Fibroblast of lung (primary cell): ENCODE results near the gene MSI2. TPM values are rescaled to one million over a fixed set of nuclear protein-coding genes. Genes with fewer than 3 reads are reported as not detected.

Experiments
- DNase-seq, 2 donors: peaks; one replicate each; pipeline versions ENCODE4 v3.0.0 to v3.0.0-alpha.2; 2010; ENCODE audit warnings: low read depth in 2 of 2
- H2AFZ ChIP-seq: 2 replicates; pipeline ENCODE4 v1.5.1; 2012; ENCODE audit warnings: low read length, control low read depth, inconsistent platforms
- H3K27ac ChIP-seq: 2 replicates; pipeline ENCODE4 v1.5.1; 2011; ENCODE audit warnings: low read length, control low read depth; ENCODE audit not compliant: insufficient read depth
- H3K27me3 ChIP-seq: 2 replicates; pipeline ENCODE4 v1.5.1; 2011; ENCODE audit warnings: mild to moderate bottlenecking, low read length; ENCODE audit not compliant: control insufficient read depth, insufficient read depth
- H3K36me3 ChIP-seq: 2 replicates; pipeline ENCODE4 v1.5.1; 2011; ENCODE audit warnings: low read length; ENCODE audit not compliant: control insufficient read depth, insufficient read depth
- H3K4me1 ChIP-seq: 2 replicates; pipeline ENCODE4 v1.5.1; 2011; ENCODE audit warnings: low read length; ENCODE audit not compliant: control insufficient read depth, insufficient read depth; ENCODE audit errors: extremely low read depth
- H3K4me2 ChIP-seq: 2 replicates; pipeline ENCODE4 v1.5.1; 2011; ENCODE audit warnings: low read length, control low read depth; ENCODE audit not compliant: insufficient read depth; ENCODE audit errors: extremely low read depth
- H3K4me3 ChIP-seq, 4 experiments: fragments of 200-600 bp in 1 of 4; sonication (generic) in 1 of 4; replicated peaks in 1 of 4; 2 replicates each; pipeline ENCODE4 v1.5.1; 2011 to 2016; ENCODE audit warnings: low read length in 4 of 4, low read depth in 3 of 4, mild to moderate bottlenecking in 3 of 4, control low read depth in 2 of 4, inconsistent platforms in 1 of 4, mixed read lengths in 1 of 4; ENCODE audit not compliant: insufficient read depth in 1 of 4; ENCODE audit errors: control extremely low read depth in 1 of 4
- H3K79me2 ChIP-seq: 2 replicates; pipeline ENCODE4 v1.5.1; 2012; ENCODE audit warnings: mild to moderate bottlenecking, low read length, inconsistent platforms; ENCODE audit not compliant: control insufficient read depth, insufficient read depth
- H3K9ac ChIP-seq: 2 replicates; pipeline ENCODE4 v1.5.1; 2011; ENCODE audit warnings: mild to moderate bottlenecking, low read length, control low read depth; ENCODE audit not compliant: insufficient read depth
- H3K9me3 ChIP-seq: 2 replicates; pipeline ENCODE4 v1.5.1; 2012; ENCODE audit warnings: low read depth, low read length; ENCODE audit not compliant: control insufficient read depth, insufficient read depth
- H4K20me1 ChIP-seq: 2 replicates; pipeline ENCODE4 v1.5.1; 2011; ENCODE audit warnings: low read length; ENCODE audit not compliant: control insufficient read depth, insufficient read depth; ENCODE audit errors: extremely low read depth
- CTCF ChIP-seq, 2 donors: IDR thresholded peaks in 1 of 2; conservative IDR thresholded peaks in 1 of 2; 1 replicate in 1 of 2; 2 replicates in 1 of 2; pipeline ENCODE4 v1.5.1; 2011 to 2012; ENCODE audit warnings: low read length in 2 of 2, control low read depth in 1 of 2, inconsistent platforms in 1 of 2, low read depth in 1 of 2, mild to moderate bottlenecking in 1 of 2
- EZH2 ChIP-seq: IDR thresholded peaks from 2 replicates; pipeline ENCODE4 v1.5.1; 2012; ENCODE audit warnings: low read length, control low read depth, mild to moderate bottlenecking; ENCODE audit errors: missing control alignments
- polyA plus RNA-seq, 2 donors: library from polyadenylated mRNA; depleted of rRNA in 1 of 2; stranded (reverse) in 1 of 2; unstranded in 1 of 2; fragments of >200 nt; gene quantifications; 2 replicates each; pipeline ENCODE4 v1.2.1, GENCODE V29; 2011 to 2012; ENCODE audit warnings: missing spikeins in 1 of 2
- total RNA-seq: library from RNA; depleted of rRNA; stranded (reverse); fragments of >200 nt; gene quantifications from 2 replicates; pipeline ENCODE4 v1.2.1, GENCODE V29; 2014

The MSI2 gene
- total and polyA plus RNA-seq, 2 donors (not counting 1 experiment from before 2014, with no cell fraction given) = 6.8 to 14.2 TPM

DNA sequence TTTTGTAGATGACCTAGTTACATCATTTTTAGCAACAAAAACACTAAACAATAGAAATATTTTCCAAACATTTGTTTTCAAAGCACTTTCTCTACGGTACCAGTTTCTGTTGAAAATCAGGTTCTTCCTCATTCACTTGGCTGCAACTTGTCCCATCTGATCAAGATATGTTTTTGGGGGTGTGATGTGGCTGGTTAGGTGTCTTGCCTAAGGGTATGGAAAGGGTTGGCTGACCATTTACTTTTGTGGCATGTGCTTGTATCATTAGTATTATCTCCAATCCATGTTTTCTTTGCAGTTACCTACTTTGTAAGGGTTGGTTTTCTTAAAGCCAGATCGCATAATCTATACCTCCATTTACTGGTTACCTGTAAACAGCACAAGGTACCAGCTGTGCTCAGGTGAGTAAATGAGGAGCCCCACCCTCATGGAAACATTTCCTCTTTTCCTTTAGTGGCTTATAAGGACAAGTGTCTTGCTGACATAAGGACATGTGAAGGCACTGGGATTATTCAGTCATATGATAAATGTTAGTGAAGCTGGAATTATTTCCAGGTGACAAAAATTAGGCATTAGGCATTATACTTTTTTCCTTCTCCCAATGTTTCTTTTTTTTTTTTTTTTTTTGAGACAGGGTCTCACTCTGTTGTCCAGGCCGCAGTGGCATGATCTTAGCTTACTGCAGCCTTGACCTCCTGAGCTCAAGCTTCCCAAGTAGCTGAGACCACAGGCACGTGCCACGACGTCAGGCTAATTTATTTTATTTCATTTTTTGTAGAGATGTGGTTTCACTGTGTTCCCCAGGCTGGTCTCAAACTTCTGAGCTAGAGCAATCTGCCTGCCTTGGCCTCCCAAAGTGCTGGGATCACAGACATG lies 326.8 kb downstream of the MSI2 start:
- H3K27me3 ChIP-seq = peaks cover 2% of the 10 kb centered on the region

DNA sequence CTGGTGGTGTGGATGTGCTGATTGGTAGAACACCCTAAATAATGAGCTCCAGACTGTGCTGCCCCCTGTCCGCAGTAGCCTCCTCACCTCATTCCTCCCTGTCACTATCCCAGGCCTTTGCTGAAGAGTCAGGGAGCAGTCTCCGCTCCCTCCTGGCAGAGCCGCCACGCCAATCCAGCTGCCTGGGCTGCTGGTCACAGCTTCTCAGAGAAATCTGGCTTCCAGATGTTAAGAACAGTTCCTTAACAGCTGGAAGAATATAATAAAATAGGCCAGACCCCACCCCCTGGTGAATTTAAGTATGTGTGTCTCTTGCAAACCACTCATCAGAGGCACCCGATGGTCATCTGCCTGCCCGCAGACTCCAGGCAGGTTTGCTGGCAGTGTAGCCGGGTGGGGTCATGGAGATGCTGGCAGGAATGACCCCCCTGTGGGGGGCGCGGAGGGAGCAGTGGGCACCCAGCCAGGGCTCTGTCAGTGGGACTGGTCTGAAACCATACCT lies 327.8 kb downstream of the MSI2 start:
- TF ChIP-seq CTCF (conservative IDR thresholded peaks at IDR 0.05 in 1 of 2, IDR thresholded peaks at IDR 0.05 in 1 of 2; ENCODE audit: low read depth in 1 of 2, low read length in 2 of 2) (no peak), EZH2 (no peak)
- H3K27me3 ChIP-seq = peaks cover 2% of the 10 kb centered on the region
- no peak overlapping the region for H2AFZ ChIP-seq
- no peaks in the 10 kb centered on the region for H3K9me3 ChIP-seq
- no peaks in the 10 kb centered on the region for H4K20me1 ChIP-seq
- H3K36me3 ChIP-seq = no peaks in the 10 kb centered on the region
- H3K79me2 ChIP-seq = no peaks in the 10 kb centered on the region
- no peaks in the 10 kb centered on the region for H3K4me1 ChIP-seq
- H3K9ac ChIP-seq = no peak overlapping the region
- DNase-seq = peak in 1 of 2 donors; percentile 64
- no peak overlapping the region for H3K27ac ChIP-seq
- H3K4me2 ChIP-seq = no peak overlapping the region
- no peak overlapping the region for H3K4me3 ChIP-seq

More for the DNA sequence above, 326.8 kb downstream of the MSI2 start:
- Histone ChIP-seq H3K4me2 (no peak overlapping the region), H4K20me1 (no peaks in the 10 kb centered on the region), H3K9ac (no peak overlapping the region), H2AFZ (no peak overlapping the region), H3K79me2 (no peaks in the 10 kb centered on the region), H3K36me3 (no peaks in the 10 kb centered on the region), H3K4me1 (no peaks in the 10 kb centered on the region), H3K27ac (no peak overlapping the region), H3K4me3 (no peak overlapping the region), H3K9me3 (no peaks in the 10 kb centered on the region)
- TF ChIP-seq EZH2 (no peak), CTCF (conservative IDR thresholded peaks at IDR 0.05 in 1 of 2, IDR thresholded peaks at IDR 0.05 in 1 of 2; ENCODE audit: low read depth in 1 of 2, low read length in 2 of 2) (no peak)
- DNase-seq = no peak

DNA sequence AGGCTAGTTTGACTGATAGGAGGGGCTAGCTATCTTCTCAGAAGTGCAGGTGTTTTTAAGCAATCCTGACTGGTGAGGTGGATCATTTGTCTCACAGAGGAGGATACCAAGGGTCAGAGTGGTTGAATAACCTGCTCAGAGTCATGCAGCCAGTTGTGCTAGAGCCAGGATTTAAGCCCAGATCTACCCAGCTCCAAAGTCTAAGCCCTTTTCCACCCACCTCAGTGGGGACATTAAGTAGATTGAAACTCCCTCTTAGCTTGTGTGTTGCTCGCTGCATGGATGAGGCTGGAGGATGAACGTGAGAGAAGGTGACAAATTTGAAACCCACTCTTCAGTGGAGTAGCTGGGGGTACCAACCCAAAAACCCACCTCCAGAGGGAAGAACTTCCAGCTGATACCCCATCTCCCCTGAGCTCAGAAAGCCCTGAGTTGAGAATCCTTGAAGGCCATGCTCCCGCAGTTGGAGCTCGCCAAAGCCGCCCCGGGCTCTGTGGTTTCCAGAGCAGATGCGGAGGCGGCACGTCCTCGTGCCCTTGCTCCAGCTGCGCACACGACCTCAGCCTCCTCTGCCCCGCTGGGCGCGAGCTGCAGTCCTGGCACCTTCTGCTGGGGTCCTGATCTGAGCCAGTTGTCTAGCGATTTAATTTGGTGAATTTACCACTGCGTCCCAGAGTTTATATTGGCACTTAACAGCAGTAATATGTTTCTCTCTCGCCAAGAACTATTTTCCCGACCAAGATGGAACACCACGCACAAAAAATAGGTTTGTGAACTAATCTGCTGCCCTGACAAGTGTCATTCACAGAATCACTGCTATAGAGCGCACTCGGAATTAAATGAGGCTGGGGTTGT lies 329.2 kb downstream of the MSI2 start:
- TF ChIP-seq EZH2 = no peak
- no peak for TF ChIP-seq CTCF (conservative IDR thresholded peaks at IDR 0.05 in 1 of 2, IDR thresholded peaks at IDR 0.05 in 1 of 2; ENCODE audit: low read depth in 1 of 2, low read length in 2 of 2)
- H3K4me2 ChIP-seq = no peak overlapping the region
- no peaks in the 10 kb centered on the region for H3K4me1 ChIP-seq
- no peak overlapping the region for H3K9ac ChIP-seq
- H2AFZ ChIP-seq = no peak overlapping the region
- H3K27ac ChIP-seq = no peak overlapping the region
- no peak overlapping the region for H3K4me3 ChIP-seq
- no peak for DNase-seq
- no peaks in the 10 kb centered on the region for H3K9me3 ChIP-seq
- H3K27me3 ChIP-seq = peaks cover 2% of the 10 kb centered on the region
- no peaks in the 10 kb centered on the region for H3K36me3 ChIP-seq
- no peaks in the 10 kb centered on the region for H3K79me2 ChIP-seq
- H4K20me1 ChIP-seq = no peaks in the 10 kb centered on the region
